Immature natural killer cell (primary cell): ENCODE measurements around the gene SPRED3. TPM values are rescaled to one million over a fixed set of nuclear protein-coding genes. Genes with fewer than 3 reads are reported as not detected.

Source experiments
- DNase-seq, 3 donors: peaks; one replicate each; pipeline ENCODE4 v3.0.0; 2022; ENCODE audit warnings: mixed read lengths in 1 of 3
- H3K27ac Mint-ChIP-seq, 6 donors: one replicate each; pipeline ENCODE4 v1.8.0; 2020; ENCODE audit warnings: mixed read lengths in 6 of 6, mild to moderate bottlenecking in 5 of 6, inconsistent platforms in 4 of 6, moderate library complexity in 3 of 6
- H3K27me3 Mint-ChIP-seq, 3 donors: one replicate each; pipeline ENCODE4 v1.8.0; 2020 to 2021; ENCODE audit warnings: low read depth in 3 of 3, mild to moderate bottlenecking in 3 of 3, mixed read lengths in 3 of 3, moderate library complexity in 3 of 3, inconsistent platforms in 1 of 3
- H3K36me3 Mint-ChIP-seq, 3 donors: one replicate each; pipeline ENCODE4 v1.8.0; 2020; ENCODE audit warnings: mixed read lengths in 3 of 3, inconsistent platforms in 2 of 3, mild to moderate bottlenecking in 2 of 3
- H3K4me1 Mint-ChIP-seq, 2 donors: one replicate each; pipeline ENCODE4 v1.8.0; 2020; ENCODE audit warnings: inconsistent platforms in 2 of 2, mild to moderate bottlenecking in 2 of 2, mixed read lengths in 2 of 2, moderate library complexity in 1 of 2
- H3K4me3 Mint-ChIP-seq, 5 donors: one replicate each; pipeline ENCODE4 v1.8.0; 2020; ENCODE audit warnings: mild to moderate bottlenecking in 5 of 5, mixed read lengths in 5 of 5, inconsistent platforms in 3 of 5, moderate library complexity in 3 of 5
- H3K9me3 Mint-ChIP-seq, 6 donors: one replicate each; pipeline ENCODE4 v1.8.0; 2020; ENCODE audit warnings: mild to moderate bottlenecking in 6 of 6, mixed read lengths in 6 of 6, inconsistent platforms in 4 of 6, moderate library complexity in 3 of 6
- polyA plus RNA-seq, 3 donors: library from polyadenylated mRNA; unstranded; fragments of 300-500 nt; fragmentation: Illumina TruSeq; gene quantifications; one replicate each; pipeline ENCODE4 v1.2.3, GENCODE V29; 2021

The SPRED3 gene
- polyA plus RNA-seq, 3 donors from 2014 or later = not detected

DNA sequence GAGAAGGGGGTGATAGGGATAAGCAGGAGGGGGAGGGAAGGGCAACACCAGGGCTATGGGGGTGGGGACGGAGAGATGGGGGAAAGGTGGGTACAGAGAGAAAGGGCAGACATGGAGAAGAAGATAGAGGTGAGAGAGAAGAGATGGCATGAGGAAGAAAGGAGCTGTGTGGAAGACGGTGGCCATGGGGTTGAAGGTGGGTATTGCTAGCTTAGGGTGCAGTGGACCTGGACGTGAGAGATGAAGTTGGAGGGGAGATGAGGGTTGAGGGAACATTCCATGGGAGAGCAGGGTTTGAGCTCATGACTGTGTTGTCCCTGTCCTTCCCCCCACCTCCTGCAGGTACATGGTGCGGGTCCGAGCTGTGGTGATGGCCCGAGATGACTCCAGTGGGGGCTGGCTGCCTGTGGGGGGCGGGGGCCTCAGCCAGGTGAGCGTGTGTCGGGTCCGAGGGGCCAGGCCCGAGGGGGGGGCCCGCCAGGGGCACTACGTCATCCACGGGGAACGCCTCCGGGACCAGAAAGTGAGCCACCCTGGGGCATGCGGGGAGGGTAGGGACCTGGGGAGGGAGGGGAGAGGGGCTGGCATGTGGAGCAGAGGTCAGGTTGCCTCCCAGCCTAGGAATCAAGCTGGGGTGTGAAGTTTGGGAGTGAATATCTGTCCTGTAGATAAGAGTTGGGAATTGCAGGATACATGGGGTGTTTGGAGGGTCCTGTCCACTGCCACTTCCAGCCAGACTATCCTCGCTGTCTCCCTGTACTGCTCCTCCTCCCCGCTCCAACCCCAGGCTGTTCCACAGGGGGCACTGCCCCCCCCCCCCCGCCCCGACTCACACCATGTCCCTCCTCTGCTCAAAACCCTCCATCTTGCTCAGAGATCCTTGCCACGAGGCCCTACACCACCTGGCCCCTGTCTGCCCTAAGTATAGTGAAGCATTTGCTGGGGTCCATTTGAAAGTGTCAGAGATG, 1.7 kb downstream of the SPRED3 start:
- Mint-ChIP-seq H3K27ac (peak overlapping the region in 1 of 6 donors; percentile 59), H3K36me3 (peaks cover 0 to 3% (median 0%) of the 10 kb centered on the region in 3 donors), H3K4me1 (peaks cover 23 to 27% of the 10 kb centered on the region in 2 donors), H3K4me3 (peak overlapping the region in 2 of 5 donors; percentile 36 to 56), H3K27me3 (peaks cover 8 to 14% (median 10%) of the 10 kb centered on the region in 3 donors), H3K9me3 (peaks cover 0 to 3% (median 0%) of the 10 kb centered on the region in 6 donors)
- DNase-seq = no peak

DNA sequence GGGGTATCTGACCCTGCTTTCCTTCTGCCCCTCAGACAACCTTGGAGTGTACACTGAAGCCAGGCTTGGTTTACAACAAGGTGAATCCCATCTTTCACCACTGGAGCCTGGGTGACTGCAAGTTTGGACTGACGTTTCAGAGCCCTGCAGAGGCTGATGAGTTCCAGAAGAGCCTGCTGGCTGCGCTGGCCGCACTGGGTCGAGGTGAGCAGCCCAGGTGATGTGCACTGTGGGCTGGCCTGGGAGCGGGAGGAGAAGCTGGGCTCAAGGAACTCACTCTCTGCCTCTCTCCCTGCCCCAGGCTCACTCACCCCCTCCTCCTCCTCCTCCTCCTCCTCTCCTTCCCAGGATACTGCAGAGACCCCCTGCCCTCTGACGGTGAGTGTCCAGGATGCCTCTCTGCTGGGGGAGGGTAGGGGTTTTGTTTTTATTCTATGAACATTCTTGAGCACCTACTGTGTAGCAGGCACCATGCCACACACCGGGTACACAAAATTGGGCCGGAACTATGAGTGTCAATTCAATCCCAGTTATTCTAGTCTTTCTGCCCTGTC, 3.5 kb downstream of the SPRED3 start:
- H3K4me1 Mint-ChIP-seq = peaks cover 25 to 33% of the 10 kb centered on the region in 2 donors
- H3K36me3 Mint-ChIP-seq = peaks cover 0 to 3% (median 0%) of the 10 kb centered on the region in 3 donors
- no peak overlapping the region for H3K27ac Mint-ChIP-seq
- no peak overlapping the region for H3K4me3 Mint-ChIP-seq
- H3K27me3 Mint-ChIP-seq = peaks cover 8 to 17% (median 17%) of the 10 kb centered on the region in 3 donors
- no peak for DNase-seq
- peaks cover 0 to 3% (median 0%) of the 10 kb centered on the region in 6 donors for H3K9me3 Mint-ChIP-seq

DNA sequence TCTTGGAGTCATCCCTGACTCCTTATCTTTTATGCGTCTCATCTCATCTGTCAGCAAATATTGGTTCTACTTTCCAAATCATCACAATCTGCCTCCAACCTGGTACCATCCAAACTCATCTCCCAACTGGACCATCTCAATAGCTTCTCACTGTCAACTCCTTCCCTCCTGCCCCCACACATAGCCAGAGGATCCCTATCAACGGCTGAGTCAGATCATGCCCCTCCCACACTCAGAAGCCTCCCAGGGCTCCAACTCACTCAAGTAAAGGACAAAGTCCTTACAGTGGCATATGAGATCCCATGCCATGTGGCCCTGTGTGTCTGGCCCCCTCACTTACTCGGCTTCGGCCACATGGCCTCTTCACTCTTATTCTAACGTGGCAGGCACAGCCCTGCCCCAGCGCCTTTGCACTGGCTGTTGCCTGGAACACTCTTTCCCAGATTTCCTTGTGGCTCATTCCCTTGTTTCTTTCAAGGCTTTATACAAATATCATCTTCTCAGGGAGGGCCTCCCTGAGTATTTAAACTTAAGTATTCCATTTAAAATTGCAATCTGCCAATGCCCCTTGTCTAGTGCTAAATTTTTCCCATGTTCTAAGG, 4.3 kb downstream of the SPRED3 start:
- Mint-ChIP-seq H3K4me1 (peaks cover 18 to 25% of the 10 kb centered on the region in 2 donors), H3K36me3 (no peaks in the 10 kb centered on the region), H3K27ac (peak overlapping the region in 1 of 6 donors; percentile 0), H3K4me3 (no peak overlapping the region), H3K9me3 (peaks cover 0 to 3% (median 0%) of the 10 kb centered on the region in 6 donors), H3K27me3 (peaks cover 8 to 18% (median 15%) of the 10 kb centered on the region in 3 donors)
- no peak for DNase-seq

DNA sequence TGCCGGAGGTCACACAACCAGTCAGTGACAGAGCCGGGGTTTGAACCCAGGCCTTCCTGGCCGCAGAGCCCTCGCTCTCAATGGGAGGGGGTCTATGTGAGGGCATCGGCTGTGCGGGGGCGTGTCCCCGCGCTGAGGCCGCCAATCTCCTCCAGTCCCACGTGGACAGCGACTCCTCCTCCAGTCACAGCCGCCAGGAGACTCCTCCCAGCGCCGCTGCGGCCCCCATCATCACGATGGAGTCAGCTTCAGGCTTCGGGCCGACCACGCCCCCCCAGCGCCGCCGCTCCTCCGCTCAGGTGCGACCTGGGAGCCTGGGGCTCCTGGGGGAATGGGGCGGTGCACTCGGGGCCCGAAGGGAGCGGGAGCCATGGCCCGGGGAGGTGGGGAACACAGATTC, 6.0 kb downstream of the SPRED3 start:
- no peak overlapping the region for H3K27ac Mint-ChIP-seq
- H3K4me1 Mint-ChIP-seq = peaks cover 9 to 19% of the 10 kb centered on the region in 2 donors
- peak overlapping the region in 1 of 5 donors; percentile 74 for H3K4me3 Mint-ChIP-seq
- peaks cover 0 to 1% (median 0%) of the 10 kb centered on the region in 6 donors for H3K9me3 Mint-ChIP-seq
- H3K36me3 Mint-ChIP-seq = no peaks in the 10 kb centered on the region
- no peak for DNase-seq
- H3K27me3 Mint-ChIP-seq = peaks cover 8 to 15% (median 12%) of the 10 kb centered on the region in 3 donors

DNA sequence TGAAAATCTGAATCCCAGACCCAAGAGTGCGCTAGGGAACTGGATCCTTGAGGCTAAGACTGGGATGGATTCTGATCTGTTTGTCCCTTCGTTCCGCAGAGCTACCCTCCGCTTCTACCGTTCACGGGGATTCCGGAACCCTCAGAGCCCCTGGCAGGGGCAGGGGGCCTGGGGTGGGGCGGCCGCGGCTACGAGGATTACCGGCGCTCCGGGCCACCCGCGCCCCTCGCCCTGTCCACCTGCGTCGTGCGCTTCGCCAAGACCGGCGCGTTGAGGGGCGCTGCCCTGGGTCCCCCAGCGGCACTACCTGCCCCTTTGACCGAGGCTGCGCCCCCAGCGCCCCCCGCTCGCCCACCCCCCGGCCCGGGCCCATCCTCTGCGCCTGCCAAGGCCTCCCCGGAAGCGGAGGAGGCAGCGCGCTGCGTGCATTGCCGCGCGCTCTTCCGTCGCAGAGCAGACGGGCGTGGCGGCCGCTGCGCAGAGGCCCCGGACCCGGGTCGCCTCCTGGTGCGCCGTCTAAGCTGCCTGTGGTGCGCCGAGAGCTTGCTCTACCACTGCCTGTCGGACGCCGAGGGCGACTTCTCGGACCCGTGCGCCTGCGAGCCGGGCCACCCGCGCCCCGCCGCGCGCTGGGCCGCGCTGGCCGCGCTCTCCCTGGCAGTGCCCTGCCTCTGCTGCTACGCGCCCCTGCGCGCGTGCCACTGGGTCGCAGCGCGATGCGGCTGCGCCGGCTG, 7.1 kb downstream of the SPRED3 start:
- Mint-ChIP-seq H3K27me3 (peaks cover 8 to 15% (median 13%) of the 10 kb centered on the region in 3 donors), H3K4me3 (peak overlapping the region in 3 of 5 donors; percentile 13 to 74 (median 49))

DNA sequence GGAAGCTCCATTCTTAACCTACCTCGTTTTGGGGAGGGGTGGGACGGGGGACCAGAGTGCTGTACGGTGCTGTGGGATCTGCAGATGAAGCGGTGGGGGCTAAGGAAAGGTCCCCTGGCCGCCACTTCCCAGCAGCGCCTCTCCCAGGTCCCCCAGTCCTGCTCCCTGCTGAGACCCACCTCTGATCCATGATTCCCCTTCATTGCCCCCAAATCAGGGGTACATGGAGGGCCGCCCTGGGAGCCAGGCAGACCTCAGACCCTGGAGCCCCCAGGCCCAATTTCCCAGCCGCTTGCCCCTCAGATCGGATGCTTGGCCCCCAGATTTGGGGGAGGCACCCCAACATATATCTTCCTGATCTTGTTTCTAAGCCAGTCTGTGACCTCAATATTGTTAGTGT, 10.6 kb downstream of the SPRED3 start:
- no peak overlapping the region for H3K27ac Mint-ChIP-seq
- H3K4me3 Mint-ChIP-seq = no peak overlapping the region

More for the DNA sequence above, 7.1 kb downstream of the SPRED3 start:
- H3K4me1 Mint-ChIP-seq = peaks cover 9 to 19% of the 10 kb centered on the region in 2 donors
- peak in 1 of 3 donors; percentile 24 for DNase-seq
- peaks cover 0 to 1% (median 0%) of the 10 kb centered on the region in 6 donors for H3K9me3 Mint-ChIP-seq
- peak overlapping the region in 1 of 6 donors; percentile 51 for H3K27ac Mint-ChIP-seq
- no peaks in the 10 kb centered on the region for H3K36me3 Mint-ChIP-seq

DNA sequence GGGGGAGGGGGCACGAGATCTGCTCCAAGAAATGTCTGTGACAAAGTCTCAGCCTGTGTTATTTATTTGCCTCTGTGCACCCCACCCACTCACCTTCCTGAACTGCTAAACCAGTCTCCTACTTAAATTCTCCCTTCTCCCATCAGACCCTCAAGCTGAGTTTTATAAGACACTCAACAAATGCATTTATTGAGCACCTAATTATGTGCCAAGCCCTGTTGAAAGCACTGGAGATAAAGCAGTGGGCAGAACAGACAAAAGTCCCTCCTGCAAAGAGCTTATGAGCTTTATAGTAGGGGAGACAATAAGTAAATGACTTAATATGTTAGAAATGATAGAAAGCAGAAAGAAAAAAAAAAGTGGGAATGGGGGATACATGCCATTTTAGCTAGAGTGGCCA, 11.0 kb downstream of the SPRED3 start:
- Mint-ChIP-seq H3K4me3 (no peak overlapping the region), H3K36me3 (no peaks in the 10 kb centered on the region), H3K27me3 (peaks cover 9 to 27% (median 19%) of the 10 kb centered on the region in 3 donors), H3K9me3 (no peaks in the 10 kb centered on the region), H3K4me1 (peaks cover 17 to 22% of the 10 kb centered on the region in 2 donors), H3K27ac (no peak overlapping the region)
- DNase-seq = no peak

More for the DNA sequence above, 10.6 kb downstream of the SPRED3 start:
- Mint-ChIP-seq H3K36me3 (no peaks in the 10 kb centered on the region), H3K27me3 (peaks cover 9 to 25% (median 22%) of the 10 kb centered on the region in 3 donors), H3K4me1 (peaks cover 18 to 19% of the 10 kb centered on the region in 2 donors), H3K9me3 (no peaks in the 10 kb centered on the region)
- no peak for DNase-seq

DNA sequence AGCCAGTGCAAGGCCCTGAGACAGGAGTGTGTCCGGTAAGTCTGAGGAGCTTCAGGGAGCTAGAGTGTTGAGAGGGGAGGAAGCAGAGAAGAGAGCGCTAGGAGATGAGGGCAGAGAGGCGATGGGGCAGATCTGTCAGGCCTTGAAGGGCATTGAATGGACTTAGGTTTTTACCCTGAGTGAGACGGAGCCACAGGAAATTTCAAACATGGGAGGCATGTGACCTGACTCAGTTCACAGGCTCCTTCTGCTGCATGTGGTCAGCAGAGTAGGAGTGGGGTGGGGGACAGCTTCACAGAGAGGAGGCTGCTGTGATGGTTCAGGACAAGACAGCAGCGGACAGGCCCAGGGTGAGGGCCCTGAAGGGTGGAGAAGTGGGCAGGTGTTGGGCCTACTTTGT, 11.9 kb downstream of the SPRED3 start:
- no peak overlapping the region for H3K27ac Mint-ChIP-seq
- peaks cover 0 to 2% (median 0%) of the 10 kb centered on the region in 3 donors for H3K36me3 Mint-ChIP-seq
- no peaks in the 10 kb centered on the region for H3K9me3 Mint-ChIP-seq
- no peak for DNase-seq
- peak overlapping the region in 2 of 5 donors; percentile 24 to 34 for H3K4me3 Mint-ChIP-seq
- H3K27me3 Mint-ChIP-seq = peaks cover 9 to 27% (median 19%) of the 10 kb centered on the region in 3 donors
- peaks cover 11 to 24% of the 10 kb centered on the region in 2 donors for H3K4me1 Mint-ChIP-seq

DNA sequence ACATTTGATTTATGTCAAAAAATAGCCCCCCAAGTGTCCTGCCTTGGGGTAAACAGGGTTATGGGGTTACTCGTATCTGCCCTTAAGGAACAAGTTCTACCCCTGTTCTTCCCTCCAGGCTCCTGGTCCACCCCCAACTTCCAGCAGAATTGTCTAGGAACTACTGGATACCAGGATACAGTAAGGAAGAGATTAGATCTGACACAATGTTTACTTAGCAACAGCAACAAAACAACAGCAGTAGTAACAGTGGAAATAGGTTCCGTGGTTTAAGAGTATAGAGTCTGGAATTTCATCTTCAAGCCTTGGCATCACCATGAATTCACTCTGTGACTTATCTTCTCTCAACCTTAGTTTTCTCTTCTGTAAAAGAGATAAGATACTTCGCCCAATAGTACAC, 12.7 kb downstream of the SPRED3 start:
- H3K36me3 Mint-ChIP-seq = peaks cover 0 to 4% (median 0%) of the 10 kb centered on the region in 3 donors
- H3K9me3 Mint-ChIP-seq = no peaks in the 10 kb centered on the region
- DNase-seq = no peak
- no peak overlapping the region for H3K4me3 Mint-ChIP-seq
- peaks cover 9 to 26% (median 19%) of the 10 kb centered on the region in 3 donors for H3K27me3 Mint-ChIP-seq
- peak overlapping the region in 3 of 6 donors; percentile 61 to 88 (median 87) for H3K27ac Mint-ChIP-seq
- H3K4me1 Mint-ChIP-seq = peaks cover 11 to 24% of the 10 kb centered on the region in 2 donors

DNA sequence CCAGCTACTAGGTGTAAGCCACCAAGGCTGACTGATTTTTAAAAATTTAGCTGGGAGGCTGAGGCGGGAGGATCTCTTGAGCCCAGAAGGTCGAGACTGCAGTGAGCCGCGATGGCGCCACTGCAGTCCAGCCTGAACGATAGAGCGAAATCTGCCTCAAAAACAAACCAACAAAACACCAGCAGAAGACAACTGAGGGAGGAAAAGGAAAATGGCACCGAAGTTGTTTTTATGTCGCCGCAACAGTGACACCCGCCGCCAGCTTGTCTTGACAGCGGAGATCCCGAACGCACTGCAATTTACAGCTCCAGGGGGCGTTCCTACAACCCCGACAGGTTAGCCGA, 14.1 kb downstream of the SPRED3 start:
- H3K4me3 Mint-ChIP-seq = peak overlapping the region; percentile 90 to 94 (median 91)
- peak overlapping the region; percentile 86 to 97 (median 93) for H3K27ac Mint-ChIP-seq
- peaks cover 6 to 22% of the 10 kb centered on the region in 2 donors for H3K4me1 Mint-ChIP-seq
- DNase-seq = no peak
- peaks cover 9 to 16% (median 14%) of the 10 kb centered on the region in 3 donors for H3K27me3 Mint-ChIP-seq
- H3K9me3 Mint-ChIP-seq = no peaks in the 10 kb centered on the region
- peaks cover 0 to 4% (median 4%) of the 10 kb centered on the region in 3 donors for H3K36me3 Mint-ChIP-seq

DNA sequence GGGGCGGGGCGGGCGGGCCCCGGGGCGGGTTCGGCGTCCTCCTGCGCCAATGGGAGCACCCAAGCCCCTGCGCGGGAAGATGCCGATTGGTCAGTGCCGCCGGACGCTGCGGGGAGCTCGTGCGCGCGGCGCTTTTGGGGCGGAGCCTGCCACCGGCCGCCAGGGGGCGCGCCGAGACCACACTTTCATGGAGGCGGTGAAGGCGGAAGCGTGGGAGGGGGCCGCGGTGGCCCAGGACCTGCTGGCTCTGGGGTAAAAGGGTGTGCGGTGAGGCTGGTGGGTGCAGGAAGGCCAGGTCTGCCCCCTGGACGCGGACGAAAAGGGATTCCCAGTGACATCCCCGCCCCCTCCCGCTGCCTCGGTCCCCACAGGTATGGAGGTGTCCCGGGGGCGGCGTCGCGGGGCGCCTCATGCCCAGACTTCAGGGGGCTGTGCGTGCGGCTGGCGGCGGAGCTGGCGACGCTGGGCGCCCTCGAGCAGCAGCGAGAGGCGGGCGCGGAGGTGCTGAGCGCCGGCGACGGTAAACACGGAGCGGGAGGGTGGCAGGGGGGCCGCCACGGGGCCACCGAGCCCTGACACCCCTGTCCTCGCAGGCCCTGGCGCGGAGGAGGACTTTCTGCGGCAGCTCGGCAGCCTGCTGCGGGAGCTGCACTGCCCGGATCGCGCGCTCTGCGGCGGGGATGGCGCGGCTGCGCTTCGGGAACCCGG, 14.6 kb downstream of the SPRED3 start, which contains the start of gene FAM98C:
TSS of gene FAM98C (plus strand) at position 127 of the 708 bp plus-strand sequence. CDS start at position 188, 61 bp downstream.
- Mint-ChIP-seq H3K4me3 (peak within 1 kb of the TSS; percentile 90 to 94 (median 91)), H3K9me3 (no peaks in the 10 kb centered on the region), H3K36me3 (peaks cover 0 to 4% (median 4%) of the 10 kb centered on the region in 3 donors), H3K27me3 (peaks cover 9 to 16% (median 14%) of the 10 kb centered on the region in 3 donors), H3K27ac (peak within 1 kb of the TSS; percentile 86 to 97 (median 93)), H3K4me1 (peaks cover 6 to 22% of the 10 kb centered on the region in 2 donors)
- DNase-seq = peak; percentile 98 to 99 (median 98)

DNA sequence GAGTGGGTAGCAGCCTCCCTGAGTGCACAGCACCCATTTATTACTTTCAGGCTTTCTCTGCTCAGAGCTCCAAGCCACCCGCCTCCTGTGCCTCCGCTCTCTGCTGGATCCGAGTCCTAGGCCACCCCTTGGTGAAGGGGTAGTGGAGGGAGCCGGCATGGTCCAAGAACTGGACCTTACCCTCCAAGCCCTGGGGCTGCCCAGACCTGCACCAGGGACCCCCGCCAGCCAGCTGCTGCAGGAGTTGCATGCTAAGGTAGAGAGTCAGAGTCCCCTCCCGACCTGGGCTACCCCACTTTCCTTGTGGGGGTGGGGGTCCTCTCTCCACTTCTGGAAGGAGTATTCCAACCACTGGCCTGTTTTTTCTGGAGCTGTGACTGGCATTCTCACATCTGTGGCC, 16.4 kb downstream of the SPRED3 start:
- Mint-ChIP-seq H3K9me3 (no peaks in the 10 kb centered on the region), H3K27ac (no peak overlapping the region), H3K4me3 (peak overlapping the region in 3 of 5 donors; percentile 78 to 92 (median 90)), H3K27me3 (peaks cover 6 to 12% (median 12%) of the 10 kb centered on the region in 3 donors), H3K36me3 (peaks cover 0 to 4% (median 4%) of the 10 kb centered on the region in 3 donors), H3K4me1 (peaks cover 6 to 22% of the 10 kb centered on the region in 2 donors)
- DNase-seq = no peak
